Erythroblast (primary cell): ENCODE measurements around the gene PRKD3.

Experiments used
- DNase-seq, 2 experiments: peaks; one replicate each; lab custom pipeline; 2025; lab: John Stamatoyannopoulos, UW
- GATA1 ChIP-seq: IDR thresholded peaks from 2 replicates; pipeline ENCODE4 v1.6.1; 2011; ENCODE audit warnings: low read depth, mild to moderate bottlenecking, control low read depth, low read length, moderate library complexity
- POLR2A ChIP-seq: IDR thresholded peaks from 2 replicates; pipeline ENCODE4 v1.6.1; 2011; ENCODE audit warnings: mild to moderate bottlenecking, low read length

Gene PRKD3

GRCh38 chr2:37333256-37333655 is 8.6 kb upstream of the PRKD3 start:
- TF ChIP-seq GATA1: no peak
- TF ChIP-seq POLR2A: no peak
- DNase-seq: no peak

- DNase-seq: no peak
These were observed 7.9 kb upstream of the PRKD3 start for GRCh38 chr2:37332560-37332959.

GRCh38 chr2:37330681-37331080 is 6.0 kb upstream of the PRKD3 start:
- no peak for DNase-seq
- TF ChIP-seq GATA1 (no peak), POLR2A (no peak)

More at GRCh38 chr2:37332560-37332959, 7.9 kb upstream of the PRKD3 start:
- TF ChIP-seq POLR2A (no peak), GATA1 (no peak)

- TF ChIP-seq GATA1 (no peak), POLR2A (no peak)
These were observed 2.4 kb upstream of the PRKD3 start for GRCh38 chr2:37326866-37327634.

GRCh38 chr2:37326285-37326684 is 1.7 kb upstream of the PRKD3 start:
- no peak for DNase-seq
- no peak for TF ChIP-seq GATA1
- no peak for TF ChIP-seq POLR2A

More at GRCh38 chr2:37326866-37327634, 2.4 kb upstream of the PRKD3 start:
- DNase-seq: no peak

- peak in 1 of 2 experiments; percentile 2 for DNase-seq
- TF ChIP-seq GATA1: no peak
- no peak for TF ChIP-seq POLR2A
These were observed 1.0 kb upstream of the PRKD3 start for GRCh38 chr2:37325625-37326071.

GRCh38 chr2:37324536-37324785 is 172 bp downstream of the PRKD3 start:
- DNase-seq: peak; percentile 64 to 69
- TF ChIP-seq POLR2A (no peak), GATA1 (no peak)

GRCh38 chr2:37323781-37324535 is 675 bp downstream of the PRKD3 start:
- DNase-seq: peak; percentile 14 to 26
- TF ChIP-seq POLR2A (no peak), GATA1 (no peak)

- peak in 1 of 2 experiments; percentile 16 for DNase-seq
- TF ChIP-seq GATA1 (no peak), POLR2A (no peak)
These were observed 1.4 kb downstream of the PRKD3 start for GRCh38 chr2:37323176-37323780.

GRCh38 chr2:37322368-37322767 is 2.3 kb downstream of the PRKD3 start:
- peak; percentile 6 to 45 for DNase-seq
- TF ChIP-seq POLR2A: no peak
- no peak for TF ChIP-seq GATA1

GRCh38 chr2:37321029-37321682 is 3.5 kb downstream of the PRKD3 start:
- no peak for DNase-seq
- TF ChIP-seq GATA1: no peak
- TF ChIP-seq POLR2A: no peak

- no peak for DNase-seq
These were observed 4.7 kb downstream of the PRKD3 start for GRCh38 chr2:37319754-37320609.

GRCh38 chr2:37318401-37318800 is 6.2 kb downstream of the PRKD3 start:
- no peak for TF ChIP-seq POLR2A
- TF ChIP-seq GATA1: no peak
- DNase-seq: no peak

More at GRCh38 chr2:37319754-37320609, 4.7 kb downstream of the PRKD3 start:
- TF ChIP-seq GATA1 (no peak), POLR2A (no peak)
